ENCODE data around the gene FGF12.
A peak's percentile ranks its signal among the peaks of the same experiment; 100 is the strongest.

FGF12 gene

GRCh38 chr3:192253138-192253887, 474.0 kb downstream of the FGF12 start:
- no peak for DNase-seq

DNA sequence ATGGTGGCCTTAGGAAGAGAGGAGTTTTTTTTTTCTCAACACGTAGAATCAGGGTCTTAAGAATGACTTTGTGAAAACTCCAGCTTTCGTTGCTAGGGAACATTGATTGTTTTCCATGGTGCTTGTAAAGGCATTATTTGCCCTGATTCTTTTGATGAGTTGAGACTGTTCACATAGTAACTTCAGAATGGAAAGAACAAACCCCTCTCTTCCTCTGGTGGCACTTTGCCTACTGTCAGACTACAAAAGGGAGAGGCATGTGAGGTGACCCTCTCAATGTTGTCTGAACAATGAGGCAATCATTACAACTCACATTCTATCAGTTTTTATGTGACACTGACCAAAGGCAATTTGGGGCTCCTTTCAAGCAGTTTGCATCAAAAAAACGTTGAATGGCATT, 477.8 kb downstream of the FGF12 start:
- DNase-seq: no peak

DNA sequence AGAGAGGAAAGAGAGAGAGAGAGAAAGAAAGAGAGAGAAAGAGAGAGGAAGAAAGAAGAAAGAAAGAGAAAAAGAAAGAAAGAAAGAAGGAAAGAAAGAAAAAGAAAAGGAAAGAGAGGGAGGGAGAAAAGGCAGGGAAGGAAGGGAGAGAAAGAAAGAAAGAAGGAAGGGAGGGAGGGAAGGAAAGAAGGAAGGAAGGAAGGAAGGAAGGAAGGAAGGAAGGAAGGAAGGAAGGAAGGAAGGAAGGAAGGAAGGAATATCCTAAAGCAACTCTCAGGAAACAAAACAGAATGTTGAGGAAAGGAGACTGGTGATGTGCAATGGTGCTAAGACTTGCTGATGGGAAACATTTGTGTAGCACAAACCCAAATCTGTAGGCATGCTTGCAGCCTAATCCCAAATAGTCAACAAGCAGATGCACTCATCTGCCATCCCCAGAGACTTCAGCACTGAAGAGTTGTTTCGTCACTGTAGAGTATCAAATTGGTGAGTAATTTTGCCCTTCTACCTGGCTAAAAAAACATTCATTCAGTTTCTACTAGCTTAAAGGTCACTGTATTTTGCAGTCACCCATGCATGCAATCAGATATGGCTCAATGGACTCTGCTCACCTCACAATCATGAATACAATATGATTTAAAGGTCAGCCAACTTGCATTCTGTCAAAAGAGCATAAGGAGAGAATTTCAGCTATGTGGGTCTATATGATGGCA, 480.3 kb downstream of the FGF12 start:
- DNase-seq: no peak

DNA sequence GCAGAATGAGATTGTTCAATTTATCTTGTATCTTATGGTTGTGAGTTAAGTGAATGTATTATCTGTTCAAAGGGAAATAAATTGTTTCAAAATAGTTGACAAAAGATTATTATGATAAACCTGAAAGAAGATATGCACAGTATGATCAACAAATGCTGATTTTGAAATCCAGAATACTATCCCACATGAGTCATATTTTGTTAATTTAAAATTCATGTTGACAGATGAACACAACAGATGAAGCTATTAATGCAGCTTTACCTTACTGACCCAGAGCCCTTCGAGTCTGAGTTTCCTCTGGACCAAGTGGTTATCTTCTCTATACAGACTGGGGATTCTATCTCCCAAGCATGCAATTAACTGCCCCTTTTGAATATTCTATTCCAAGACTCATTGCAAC, 482.8 kb downstream of the FGF12 start:
- DNase-seq: no peak

- no peak for DNase-seq
Observed at GRCh38 chr3:192239956-192240355, 487.4 kb downstream of the FGF12 start.

GRCh38 chr3:192237992-192238608, 489.2 kb downstream of the FGF12 start:
- no peak for DNase-seq

GRCh38 chr3:192229866-192230265, 497.5 kb downstream of the FGF12 start:
- no peak for DNase-seq

- DNase-seq: no peak
Observed at GRCh38 chr3:192224634-192225155, 502.6 kb downstream of the FGF12 start.

- DNase-seq: no peak
Observed at GRCh38 chr3:192223815-192224214, 503.5 kb downstream of the FGF12 start.

GRCh38 chr3:192220915-192221314, 506.4 kb downstream of the FGF12 start:
- DNase-seq: no peak

DNA sequence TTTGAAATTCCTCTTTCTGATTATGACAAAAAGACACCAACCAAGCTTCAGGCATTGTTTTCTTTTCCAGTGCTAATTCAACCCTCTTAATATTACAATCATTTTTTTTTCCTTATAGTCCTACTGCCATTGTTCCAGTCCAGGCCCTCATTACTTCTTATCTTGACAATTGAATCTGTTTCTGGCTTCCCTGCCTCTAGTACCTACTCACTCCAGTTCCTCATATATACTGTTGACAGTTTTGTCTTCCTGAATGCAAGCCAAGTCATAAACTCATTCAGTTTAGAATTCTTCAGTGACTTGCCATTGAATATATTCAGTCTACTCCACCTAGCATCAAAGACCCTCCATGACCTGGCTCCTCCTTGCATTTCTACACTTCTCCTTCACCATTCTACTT, 507.4 kb downstream of the FGF12 start:
- DNase-seq: no peak

- DNase-seq: no peak
Observed at GRCh38 chr3:192216067-192216466, 511.3 kb downstream of the FGF12 start.

- no peak for DNase-seq
Observed at GRCh38 chr3:192212979-192213378, 514.4 kb downstream of the FGF12 start.

- no peak for DNase-seq
Observed at GRCh38 chr3:192212335-192212734, 515.0 kb downstream of the FGF12 start.

DNA sequence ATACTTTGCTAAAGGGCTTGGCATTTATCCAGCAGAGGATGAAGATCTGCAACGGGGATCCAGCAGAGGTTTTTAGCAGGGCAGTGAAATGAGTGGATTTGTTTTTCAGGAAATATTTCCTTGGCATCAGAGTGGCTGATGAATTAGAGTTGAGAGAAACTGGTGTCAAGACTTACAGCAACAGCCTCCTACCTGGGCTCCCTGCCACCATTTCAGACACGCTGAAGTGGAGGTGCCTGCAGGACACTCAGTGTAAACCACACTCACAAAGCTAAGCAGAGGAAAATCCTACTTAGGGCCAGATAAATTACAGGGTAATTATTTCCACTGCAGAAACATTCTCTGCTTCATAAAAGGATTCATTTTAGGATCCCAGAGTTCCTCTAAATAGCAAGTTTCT, 519.7 kb downstream of the FGF12 start:
- DNase-seq: peak; percentile 26

GRCh38 chr3:192207239-192207638, 520.1 kb downstream of the FGF12 start:
- DNase-seq: no peak

DNA sequence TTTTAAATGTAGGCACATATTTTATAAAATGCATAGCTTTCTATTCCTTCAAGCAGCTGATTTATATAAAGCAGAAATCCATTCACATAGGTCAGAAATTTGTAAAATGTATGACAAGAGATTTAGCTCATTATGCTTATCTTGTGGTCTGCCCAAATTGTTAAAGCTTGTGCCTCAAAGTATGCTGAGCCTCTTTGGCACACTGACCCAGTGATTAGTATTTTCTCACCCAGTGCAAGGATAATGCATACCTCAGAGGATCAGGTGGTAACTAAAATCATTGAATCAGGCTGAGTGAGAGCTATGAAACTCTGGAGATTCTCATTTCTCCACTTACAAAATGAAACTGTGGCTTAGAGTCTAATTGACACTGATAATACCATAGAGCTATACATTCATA, 533.3 kb downstream of the FGF12 start:
- DNase-seq: no peak

- DNase-seq: peak; percentile 30
Observed at GRCh38 chr3:192188218-192188835, 539.0 kb downstream of the FGF12 start.

- DNase-seq: no peak
Observed at GRCh38 chr3:192187485-192188051, 539.8 kb downstream of the FGF12 start.

GRCh38 chr3:192186498-192186897, 540.8 kb downstream of the FGF12 start:
- DNase-seq: no peak

- DNase-seq: no peak
Observed at GRCh38 chr3:192186045-192186444, 541.3 kb downstream of the FGF12 start.

DNA sequence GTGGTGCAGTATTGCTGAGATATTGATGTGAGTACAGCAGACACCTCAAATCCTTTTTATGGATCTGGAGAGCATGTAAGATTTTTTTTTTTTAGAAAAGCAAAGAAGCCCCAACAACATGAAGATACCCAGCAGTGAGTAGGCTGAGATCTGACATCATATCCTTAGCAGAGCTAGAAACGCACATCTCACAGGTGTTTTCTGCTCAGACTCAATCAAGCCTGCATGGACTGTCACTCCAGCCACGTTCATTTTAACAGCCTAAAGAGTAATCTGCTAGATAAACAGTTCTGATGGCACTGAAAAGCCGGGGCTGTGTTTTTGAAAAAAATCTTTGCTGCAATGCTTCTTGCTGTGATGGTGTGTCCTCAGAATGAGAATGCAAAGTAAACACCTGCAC, 544.2 kb downstream of the FGF12 start:
- DNase-seq: no peak

DNA sequence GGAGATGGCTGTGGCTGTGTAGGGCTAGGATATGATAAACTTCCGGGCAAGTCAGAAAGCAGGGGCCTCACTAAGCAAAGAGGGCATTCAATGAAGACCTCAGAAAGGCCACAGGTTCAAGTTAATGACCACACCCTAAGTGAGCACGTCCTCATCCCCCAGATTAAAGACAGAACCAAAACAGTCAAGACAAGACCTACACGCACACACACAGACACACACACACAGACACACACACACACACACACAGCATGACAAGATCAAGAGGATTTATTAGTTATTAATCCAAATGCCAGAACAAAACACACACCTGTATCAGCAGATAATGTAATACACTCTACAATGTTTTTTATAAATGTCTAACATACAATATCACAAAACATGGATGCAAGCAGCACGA, 546.2 kb downstream of the FGF12 start:
- no peak for DNase-seq
